Activated CD4-positive, alpha-beta T cell treated with anti-CD3 and anti-CD28 coated beads, Interleukin-2, amount 10 ng/mL, durations not matched to agents 24 days and 14 days (primary cell): Measurements from ENCODE around the gene GRPR. TPM values are rescaled to one million over a fixed set of nuclear protein-coding genes. Genes with fewer than 3 reads are reported as not detected.
"Not testable (repeated sequence)": the region's sequence is repeated elsewhere in the genome, so short reads cannot be mapped to it uniquely, and the experiment has no call there.

Source experiments
- DNase-seq: peaks from one replicate; pipeline ENCODE4 v3.0.0; 2022
- H3K27ac Mint-ChIP-seq: one replicate; pipeline ENCODE4 v1.8.0; 2022; ENCODE audit warnings: mild to moderate bottlenecking, mixed read lengths
- H3K27me3 Mint-ChIP-seq: one replicate; pipeline ENCODE4 v1.8.0; 2022; ENCODE audit warnings: mixed read lengths
- H3K36me3 Mint-ChIP-seq: one replicate; pipeline ENCODE4 v1.8.0; 2022; ENCODE audit warnings: low read depth, mild to moderate bottlenecking, mixed read lengths
- H3K4me1 Mint-ChIP-seq: one replicate; pipeline ENCODE4 v1.8.0; 2021; ENCODE audit warnings: mixed read lengths
- H3K4me3 Mint-ChIP-seq: one replicate; pipeline ENCODE4 v1.8.0; 2022; ENCODE audit warnings: mild to moderate bottlenecking, moderate library complexity, mixed read lengths
- H3K9me3 Mint-ChIP-seq: one replicate; pipeline ENCODE4 v1.8.0; 2021; ENCODE audit warnings: mixed read lengths
- intact Hi-C: fragments of 100-400 bp; cut with micrococcal nuclease; formaldehyde crosslinking; loops from one replicate; pipeline ENCODE4 v1.15.1; 2023
- total RNA-seq: library from RNA; stranded (reverse); gene quantifications from 2 replicates; pipeline ENCODE4 v1.2.3, GENCODE V29; 2022

GRPR gene
- total RNA-seq, 1 donor from 2014 or later: not detected

DNA sequence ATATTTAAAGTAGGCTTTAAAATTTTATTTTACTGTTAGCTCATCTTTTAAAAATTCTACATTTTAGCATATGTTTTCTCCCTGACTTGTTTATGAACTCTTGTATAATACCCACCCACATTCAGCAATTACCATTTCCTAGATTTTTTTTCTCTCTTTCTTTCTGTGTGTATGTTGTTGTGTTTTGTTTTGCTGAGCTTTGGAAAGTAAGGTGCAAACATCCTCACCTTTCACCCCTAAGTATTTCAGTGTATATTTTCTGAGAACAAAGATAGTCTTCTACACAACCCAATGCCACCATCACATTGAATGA lies 18.8 kb downstream of the GRPR start:
- H3K4me1 Mint-ChIP-seq: no peaks in the 10 kb centered on the region
- no peaks in the 10 kb centered on the region for H3K36me3 Mint-ChIP-seq
- H3K9me3 Mint-ChIP-seq: no peaks in the 10 kb centered on the region
- intact Hi-C loops: no loop called here
- H3K4me3 Mint-ChIP-seq: no peak overlapping the region
- H3K27ac Mint-ChIP-seq: no peak overlapping the region
- peaks cover 3% of the 10 kb centered on the region for H3K27me3 Mint-ChIP-seq
- DNase-seq: no peak

DNA sequence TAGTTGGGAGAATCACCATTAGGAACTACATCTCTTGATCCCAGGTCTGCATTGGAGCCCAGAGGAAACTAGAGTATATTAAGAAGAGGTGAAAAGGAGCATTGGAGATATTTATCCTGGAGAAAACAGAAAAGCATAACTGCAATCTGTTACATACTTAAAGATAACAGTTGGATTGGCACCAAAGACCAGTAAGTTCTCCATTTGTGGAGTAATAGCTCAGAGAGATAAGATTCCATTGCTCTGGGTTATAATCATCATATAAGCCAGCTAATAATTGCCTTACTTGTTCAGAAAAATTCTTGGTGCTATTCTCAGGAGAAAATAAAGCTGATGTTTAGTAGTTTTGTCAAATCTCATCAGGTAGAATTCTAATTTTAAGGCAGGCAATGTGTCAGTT lies 20.6 kb downstream of the GRPR start:
- Mint-ChIP-seq H3K4me1 (no peaks in the 10 kb centered on the region), H3K36me3 (no peaks in the 10 kb centered on the region), H3K9me3 (no peaks in the 10 kb centered on the region), H3K4me3 (no peak overlapping the region), H3K27me3 (peaks cover 3% of the 10 kb centered on the region), H3K27ac (no peak overlapping the region)
- no peak for DNase-seq
- intact Hi-C loops: no loop called here

DNA sequence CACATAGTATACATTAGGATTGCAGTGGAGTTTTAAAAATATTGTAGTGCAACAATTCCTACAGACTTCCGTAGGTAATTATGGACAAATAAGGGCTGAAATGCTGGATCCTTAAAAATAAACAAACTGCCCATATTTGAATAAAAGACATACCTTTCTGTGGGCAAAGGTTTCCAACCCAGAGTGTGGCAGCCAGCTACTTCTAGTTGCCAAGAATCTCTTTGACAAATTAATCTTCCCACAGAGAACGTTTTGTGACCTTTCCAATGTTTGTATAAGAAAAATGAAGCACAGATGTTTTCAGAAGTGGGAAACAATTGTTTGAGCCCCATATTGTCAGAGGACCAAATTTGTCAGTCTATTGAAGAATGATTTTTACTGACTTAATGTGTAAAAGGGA lies 21.1 kb downstream of the GRPR start:
- Mint-ChIP-seq H3K27me3 (peaks cover 3% of the 10 kb centered on the region), H3K9me3 (no peaks in the 10 kb centered on the region)
- intact Hi-C loops: no loop called here

DNA sequence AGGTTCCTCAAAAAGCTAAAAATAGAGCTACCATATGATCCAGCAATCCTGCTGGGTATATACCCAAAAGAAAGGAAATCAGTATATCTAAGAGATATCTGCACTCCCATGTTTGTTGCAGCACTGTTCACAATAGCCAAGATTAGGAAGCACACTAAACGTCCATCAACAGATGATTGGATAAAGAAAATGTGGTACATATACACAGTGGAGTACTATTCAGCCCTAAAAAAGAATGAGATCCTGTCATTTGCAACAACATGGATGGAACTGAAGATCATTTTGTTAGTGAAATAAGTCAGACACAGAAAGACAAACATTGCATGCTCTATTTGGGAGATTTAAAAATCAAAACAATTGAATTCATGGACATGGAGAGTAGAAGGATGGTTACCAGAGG lies 21.7 kb downstream of the GRPR start:
- DNase-seq, H3K36me3 Mint-ChIP-seq, H3K27me3 Mint-ChIP-seq, H3K4me1 Mint-ChIP-seq, intact Hi-C loops, H3K4me3 Mint-ChIP-seq, H3K27ac Mint-ChIP-seq, H3K9me3 Mint-ChIP-seq: not testable (repeated sequence)

More for the DNA sequence above, 21.1 kb downstream of the GRPR start:
- DNase-seq: no peak
- no peak overlapping the region for H3K4me3 Mint-ChIP-seq
- no peak overlapping the region for H3K27ac Mint-ChIP-seq
- H3K36me3 Mint-ChIP-seq: no peaks in the 10 kb centered on the region
- no peaks in the 10 kb centered on the region for H3K4me1 Mint-ChIP-seq

DNA sequence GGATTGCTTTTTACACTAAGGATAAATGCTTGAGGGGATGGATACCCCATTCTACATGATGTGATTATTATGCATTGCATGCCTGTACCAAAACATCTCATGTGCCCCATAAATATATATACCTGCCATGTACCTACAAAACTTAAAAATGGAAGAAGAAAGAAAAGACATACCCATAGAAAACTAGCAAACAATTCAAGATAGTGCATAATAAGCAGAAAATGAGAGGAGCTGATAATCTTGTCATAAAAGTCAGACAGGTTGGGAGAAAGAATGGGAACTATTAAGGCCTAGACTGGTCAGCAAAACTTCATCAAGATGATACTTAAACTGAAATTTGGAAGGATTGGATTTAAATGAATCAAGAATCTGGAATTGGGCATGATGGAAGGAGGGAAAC lies 22.3 kb downstream of the GRPR start:
- Mint-ChIP-seq H3K4me1 (no peaks in the 10 kb centered on the region), H3K27ac (no peak overlapping the region), H3K4me3 (no peak overlapping the region), H3K36me3 (no peaks in the 10 kb centered on the region), H3K9me3 (no peaks in the 10 kb centered on the region), H3K27me3 (peaks cover 3% of the 10 kb centered on the region)
- intact Hi-C loops: no loop called here
- DNase-seq: no peak

DNA sequence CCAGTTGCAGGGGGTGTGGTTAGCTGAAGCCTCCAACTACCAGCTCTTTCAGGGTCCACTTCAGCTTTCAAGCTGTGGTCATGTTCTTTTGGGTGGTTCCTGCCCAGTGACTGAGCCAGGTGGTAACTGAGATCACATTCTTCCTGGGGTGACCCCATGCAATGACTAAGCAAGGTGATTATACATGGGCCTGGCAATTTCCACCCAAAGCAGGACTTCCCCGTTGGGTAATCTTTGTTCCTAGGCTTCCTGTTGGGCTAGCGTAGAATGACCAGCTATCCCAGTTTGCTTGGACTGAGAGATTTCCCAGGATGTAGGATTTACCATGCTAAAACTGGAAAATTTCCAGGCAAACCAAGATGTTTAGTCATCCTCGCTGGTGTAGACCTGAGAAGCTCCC lies 25.5 kb downstream of the GRPR start:
- no peaks in the 10 kb centered on the region for H3K36me3 Mint-ChIP-seq
- no peak overlapping the region for H3K4me3 Mint-ChIP-seq
- H3K9me3 Mint-ChIP-seq: no peaks in the 10 kb centered on the region
- intact Hi-C loops: no loop called here
- DNase-seq: no peak
- H3K27ac Mint-ChIP-seq: no peak overlapping the region
- no peaks in the 10 kb centered on the region for H3K27me3 Mint-ChIP-seq
- no peaks in the 10 kb centered on the region for H3K4me1 Mint-ChIP-seq

DNA sequence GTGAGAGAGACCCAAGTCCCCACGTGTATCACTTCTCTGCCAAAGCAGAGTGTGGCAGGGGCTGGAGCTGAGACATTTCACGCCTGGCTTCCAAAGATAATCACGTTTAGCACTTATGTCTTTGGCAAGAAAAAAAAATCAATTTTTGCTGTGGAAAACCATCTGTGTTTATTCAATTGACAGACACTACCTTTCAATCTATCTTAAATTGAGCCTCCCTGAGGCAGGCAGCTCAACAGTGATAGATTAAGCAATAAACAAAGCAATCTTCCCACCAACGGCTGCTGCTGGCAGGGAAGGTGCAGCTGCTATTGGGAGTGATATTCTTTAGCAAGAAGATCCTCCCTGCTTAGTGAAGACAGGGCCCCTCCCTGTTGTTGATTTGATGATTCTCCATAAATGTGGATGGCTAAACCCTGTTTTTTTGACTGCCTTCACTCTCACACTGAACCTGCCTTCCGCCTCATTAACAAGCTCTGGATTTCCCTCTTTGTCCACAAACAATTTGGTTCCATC lies 32.3 kb downstream of the GRPR start:
- no peak for DNase-seq
- no peak overlapping the region for H3K27ac Mint-ChIP-seq
- no peak overlapping the region for H3K4me3 Mint-ChIP-seq
- no peaks in the 10 kb centered on the region for H3K9me3 Mint-ChIP-seq
- no peaks in the 10 kb centered on the region for H3K4me1 Mint-ChIP-seq
- intact Hi-C loops: no loop called here
- no peaks in the 10 kb centered on the region for H3K27me3 Mint-ChIP-seq
- no peaks in the 10 kb centered on the region for H3K36me3 Mint-ChIP-seq

DNA sequence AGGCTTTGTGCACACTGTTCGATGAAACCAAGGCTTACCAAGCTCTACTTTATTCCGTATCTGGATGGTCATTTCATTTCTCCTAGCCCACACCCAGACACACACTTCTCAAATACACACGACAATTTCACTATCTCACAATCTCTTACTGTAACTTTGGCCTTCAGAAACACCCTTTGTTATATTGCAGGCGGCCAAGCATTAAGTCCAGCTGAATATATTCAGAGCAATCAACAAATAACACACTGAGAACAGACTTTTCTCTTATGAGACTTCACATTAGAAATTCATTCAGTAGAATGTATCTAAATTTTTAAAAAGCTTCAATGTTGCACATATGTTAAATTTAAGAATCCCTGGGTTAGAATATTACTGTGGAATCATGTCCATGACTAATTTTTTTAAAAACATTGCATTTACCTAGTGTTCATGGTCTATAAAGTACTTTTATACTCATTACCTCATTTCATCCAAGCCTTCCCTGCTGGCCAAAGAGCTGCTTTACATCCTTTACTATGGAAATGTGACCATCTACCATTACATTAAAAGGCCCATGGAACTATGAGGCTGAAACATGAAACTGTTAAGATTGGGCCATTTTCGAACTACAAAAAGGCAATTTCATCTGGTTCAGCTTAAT lies 33.4 kb downstream of the GRPR start:
- DNase-seq: no peak
- H3K27me3 Mint-ChIP-seq: no peaks in the 10 kb centered on the region
- no peaks in the 10 kb centered on the region for H3K36me3 Mint-ChIP-seq
- H3K27ac Mint-ChIP-seq: no peak overlapping the region
- intact Hi-C loops: no loop called here
- H3K9me3 Mint-ChIP-seq: no peaks in the 10 kb centered on the region
- no peak overlapping the region for H3K4me3 Mint-ChIP-seq
- H3K4me1 Mint-ChIP-seq: no peaks in the 10 kb centered on the region

DNA sequence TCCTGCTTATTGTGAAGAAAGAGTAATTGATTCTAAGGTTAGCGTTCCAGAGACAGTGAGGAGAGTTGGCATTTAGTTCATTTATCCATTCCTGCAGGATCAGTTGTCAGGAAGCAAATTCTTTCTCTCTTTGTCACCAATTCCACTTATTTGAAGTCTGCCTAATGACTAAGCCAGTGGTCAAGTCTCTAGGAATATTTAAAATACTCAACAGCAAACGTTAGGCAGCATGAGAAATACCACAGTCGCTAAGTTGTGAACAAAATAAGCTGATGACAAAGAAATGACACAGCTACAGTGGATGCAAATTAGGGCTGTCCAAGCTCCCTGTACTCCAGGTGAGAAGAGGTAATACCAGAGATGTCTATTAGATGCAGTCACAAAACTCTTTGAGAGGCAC lies 37.4 kb downstream of the GRPR start:
- intact Hi-C loops: no loop called here
- H3K27me3 Mint-ChIP-seq: peaks cover 3% of the 10 kb centered on the region
- no peak for DNase-seq
- H3K9me3 Mint-ChIP-seq: no peaks in the 10 kb centered on the region
- H3K36me3 Mint-ChIP-seq: no peaks in the 10 kb centered on the region
- no peaks in the 10 kb centered on the region for H3K4me1 Mint-ChIP-seq
- no peak overlapping the region for H3K4me3 Mint-ChIP-seq
- no peak overlapping the region for H3K27ac Mint-ChIP-seq

DNA sequence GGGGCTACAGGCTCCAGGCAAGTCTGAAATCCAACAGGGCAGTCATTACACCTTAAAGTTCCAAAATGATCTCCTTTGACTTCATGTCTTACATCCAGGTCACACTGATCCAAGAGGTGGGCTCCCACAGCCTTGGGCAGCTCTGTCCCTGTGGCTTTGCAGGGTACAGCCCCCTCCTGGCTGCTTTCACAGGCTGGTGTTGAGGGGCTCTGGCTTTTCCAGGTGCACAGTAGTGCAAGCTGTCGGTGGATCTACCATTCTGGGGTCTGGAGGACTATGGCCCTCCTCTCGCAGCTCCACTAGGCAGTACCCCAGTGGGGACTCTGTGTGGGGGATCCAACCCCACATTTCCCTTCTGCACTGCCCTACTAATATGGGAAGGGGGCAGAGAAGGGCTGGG lies 37.8 kb downstream of the GRPR start:
- intact Hi-C loops, H3K4me3 Mint-ChIP-seq, DNase-seq, H3K9me3 Mint-ChIP-seq, H3K27me3 Mint-ChIP-seq, H3K4me1 Mint-ChIP-seq, H3K36me3 Mint-ChIP-seq, H3K27ac Mint-ChIP-seq: not testable (repeated sequence)

DNA sequence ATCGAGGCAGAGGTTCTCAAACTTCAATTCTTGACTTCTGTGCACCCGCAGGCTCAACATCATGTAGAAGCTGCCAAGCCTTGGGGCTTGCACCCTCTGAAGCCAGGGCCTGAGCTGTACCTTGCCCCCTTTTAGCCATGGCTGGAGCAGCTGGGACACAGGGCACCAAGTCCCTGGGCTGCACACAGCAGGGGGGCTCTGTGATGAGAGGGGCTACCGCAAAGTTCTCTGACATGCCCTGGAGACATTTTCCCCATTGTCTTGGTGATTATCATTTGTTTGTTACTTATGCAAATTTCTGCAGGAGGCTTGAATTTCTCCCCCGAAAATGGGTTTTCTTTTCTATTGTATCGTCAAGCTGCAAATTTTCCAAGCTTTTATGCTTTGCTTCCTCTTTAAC lies 39.0 kb downstream of the GRPR start:
- Mint-ChIP-seq H3K27me3 (peaks cover 3% of the 10 kb centered on the region), H3K4me1 (no peaks in the 10 kb centered on the region), H3K27ac (no peak overlapping the region), H3K4me3 (no peak overlapping the region), H3K36me3 (no peaks in the 10 kb centered on the region), H3K9me3 (no peaks in the 10 kb centered on the region)
- no peak for DNase-seq
- intact Hi-C loops: no loop called here

DNA sequence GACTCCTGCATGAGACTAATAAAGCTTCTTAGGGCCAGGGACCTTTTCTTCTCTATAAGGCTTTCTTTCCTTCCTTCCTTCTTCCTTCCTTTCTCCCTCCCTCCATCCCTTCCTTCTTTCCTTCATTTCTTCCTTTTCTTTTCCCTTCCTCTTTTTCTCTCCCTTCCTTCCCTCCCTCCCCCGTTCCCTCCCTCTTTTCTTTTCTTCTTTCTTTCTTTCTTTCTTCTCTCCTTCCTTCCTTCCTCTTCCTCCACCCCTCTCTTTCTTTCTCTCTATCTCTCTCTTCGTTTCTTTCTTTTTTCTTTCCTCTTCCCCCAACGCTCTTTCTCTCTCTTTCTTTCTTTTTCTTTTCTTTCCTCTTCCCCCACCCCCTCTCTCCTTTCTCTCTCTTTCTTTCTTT lies 41.4 kb downstream of the GRPR start:
- H3K27ac Mint-ChIP-seq: no peak overlapping the region
- H3K9me3 Mint-ChIP-seq: no peaks in the 10 kb centered on the region
- no peaks in the 10 kb centered on the region for H3K4me1 Mint-ChIP-seq
- intact Hi-C loops: no loop called here
- H3K36me3 Mint-ChIP-seq: no peaks in the 10 kb centered on the region
- peaks cover 3% of the 10 kb centered on the region for H3K27me3 Mint-ChIP-seq
- no peak overlapping the region for H3K4me3 Mint-ChIP-seq
- no peak for DNase-seq

DNA sequence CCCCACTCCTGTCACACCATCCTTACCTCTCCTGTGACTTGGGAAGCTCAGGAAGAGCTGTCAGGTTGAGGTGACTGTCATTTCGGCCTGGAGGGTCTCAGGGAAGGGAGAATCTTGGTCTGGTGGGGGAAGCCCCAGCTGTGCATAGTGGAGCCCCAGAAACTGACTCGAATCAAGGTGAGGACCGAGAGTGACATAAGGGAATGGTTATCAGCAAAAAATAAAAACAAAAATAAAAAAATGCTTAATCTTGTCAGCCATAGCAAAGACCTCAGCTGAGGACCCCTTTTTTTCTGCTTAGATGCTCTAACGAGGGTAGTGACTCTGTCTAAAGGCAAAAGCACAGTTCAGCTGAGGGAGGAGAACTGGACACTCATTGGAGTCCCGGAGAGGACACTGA lies 43.8 kb downstream of the GRPR start, which contains the start of gene MAGEB17:
MAGEB17 (plus strand) TSS at position 301 of the 400 bp plus-strand sequence. CDS start 2,902 bp downstream, outside the sequence.
- no peaks in the 10 kb centered on the region for H3K36me3 Mint-ChIP-seq
- H3K4me1 Mint-ChIP-seq: no peaks in the 10 kb centered on the region
- peaks cover 3% of the 10 kb centered on the region for H3K27me3 Mint-ChIP-seq
- H3K27ac Mint-ChIP-seq: no peak within 1 kb of the TSS
- intact Hi-C loops: no loop called here
- no peaks in the 10 kb centered on the region for H3K9me3 Mint-ChIP-seq
- H3K4me3 Mint-ChIP-seq: no peak within 1 kb of the TSS
- no peak for DNase-seq

DNA sequence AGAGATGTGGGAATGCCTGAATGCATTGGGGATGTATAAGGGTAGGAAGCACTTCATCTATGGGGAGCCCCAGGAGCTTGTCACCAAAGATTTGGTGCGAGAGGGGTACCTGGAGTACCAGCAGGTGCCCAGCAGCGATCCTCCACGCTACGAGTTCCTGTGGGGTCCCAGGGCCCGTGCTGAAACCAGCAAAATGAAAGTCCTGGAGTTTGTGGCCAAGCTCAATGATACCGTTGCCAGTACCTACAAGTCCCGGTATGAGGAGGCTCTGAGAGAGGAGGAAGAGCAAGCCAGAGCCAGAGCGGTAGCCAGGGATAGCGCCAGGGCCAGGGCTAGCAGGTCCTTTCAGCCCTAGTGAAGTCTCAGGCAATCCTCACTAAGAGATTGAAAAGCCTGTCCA lies 47.7 kb downstream of the GRPR start:
- no peaks in the 10 kb centered on the region for H3K9me3 Mint-ChIP-seq
- no peaks in the 10 kb centered on the region for H3K36me3 Mint-ChIP-seq
- no peaks in the 10 kb centered on the region for H3K4me1 Mint-ChIP-seq
- intact Hi-C loops: no loop called here
- DNase-seq: no peak
- H3K27ac Mint-ChIP-seq: no peak overlapping the region
- H3K27me3 Mint-ChIP-seq: no peaks in the 10 kb centered on the region
- no peak overlapping the region for H3K4me3 Mint-ChIP-seq

DNA sequence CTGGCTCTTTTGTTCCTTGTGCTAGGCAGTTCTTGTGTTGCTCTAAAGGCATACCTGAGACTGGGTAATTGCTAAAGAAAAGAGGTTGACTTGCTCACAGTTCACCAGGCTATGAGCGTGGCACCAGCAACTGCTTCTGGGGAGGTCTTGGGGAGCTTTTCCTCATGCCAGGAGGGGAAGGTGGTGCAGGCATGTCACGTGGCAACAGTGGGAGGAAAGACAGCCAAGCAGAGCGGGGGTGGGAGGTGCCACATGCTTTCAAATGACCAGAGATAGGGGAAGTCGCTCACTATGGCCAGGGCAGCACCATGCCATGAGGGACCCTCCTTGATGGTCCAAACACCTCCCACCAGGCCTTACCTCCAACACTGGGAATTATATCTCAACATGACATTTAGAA lies 48.6 kb downstream of the GRPR start:
- no peak for DNase-seq
- Mint-ChIP-seq H3K27me3 (no peaks in the 10 kb centered on the region), H3K9me3 (no peaks in the 10 kb centered on the region), H3K36me3 (no peaks in the 10 kb centered on the region), H3K4me3 (no peak overlapping the region), H3K27ac (no peak overlapping the region), H3K4me1 (no peaks in the 10 kb centered on the region)
- intact Hi-C loops: no loop called here
